ENCODE results near the gene ACOX3. TPM values are rescaled to one million over a fixed set of nuclear protein-coding genes. Genes with fewer than 3 reads are reported as not detected.

The ACOX3 gene
- total RNA-seq, 1 experiment from 2014 or later, result 12.2 TPM

GRCh38 chr4:8419222-8420041 lies 21.1 kb downstream of the ACOX3 start:
- no peaks in the 10 kb centered on the region for H3K9me2 ChIP-seq (replicated peaks; ENCODE audit: low read length)
- no peak for ATAC-seq
- intact Hi-C loops (cut with micrococcal nuclease), result no loop called here
- no peak for DNase-seq
- no peaks in the 10 kb centered on the region for H4K20me1 ChIP-seq (ENCODE audit: low read length)
- ChIA-PET POLR2A (ENCODE audit: unreplicated experiment) (no interaction called here), CTCF (interaction anchor here (0.5 kb wide), 1 partner anchor 9 kb away, joined by 5 read pairs; no protein-coding TSS in a partner anchor)
- H3F3A ChIP-seq (ENCODE audit: low read length, unreplicated experiment), result no peaks in the 10 kb centered on the region
- H3K9ac ChIP-seq (ENCODE audit: low read length), result no peak overlapping the region
- no peaks in the 10 kb centered on the region for H3K9me3 ChIP-seq (ENCODE audit: low read length)
- TF ChIP-seq EZH2phosphoT487 (IDR thresholded peaks at IDR 0.05; ENCODE audit: borderline replicate concordance, low read length) (no peak), CTCF (conservative IDR thresholded peaks at IDR 0.05; ENCODE audit: low read depth, low read length) (no peak), EZH2 (IDR thresholded peaks at IDR 0.05; ENCODE audit: low read length, unreplicated experiment) (no peak)
- H3K4me1 ChIP-seq (ENCODE audit: insufficient read depth, low read length), result peaks cover 10% of the 10 kb centered on the region
- BruUV-seq (replicated peaks), result no TSS peak
- no peaks in the 10 kb centered on the region for H3K27me3 ChIP-seq (ENCODE audit: low read length)
- no peaks in the 10 kb centered on the region; the same call in 1 of the 2 replicates for H3K79me2 ChIP-seq (ENCODE audit: low read length)
- no peak overlapping the region for H3K4me3 ChIP-seq (ENCODE audit: low read length)
- no peak overlapping the region for H2AFZ ChIP-seq (ENCODE audit: low read length)
- H3K4me2 ChIP-seq (ENCODE audit: low read length), result no peak overlapping the region
- no peaks in the 10 kb centered on the region for H3K36me3 ChIP-seq (ENCODE audit: low read depth, low read length)
- no peak overlapping the region for H3K27ac ChIP-seq (ENCODE audit: low read length)

- CTCF ChIA-PET, result no interaction called here
Observed at GRCh38 chr4:8417071-8417614, 23.4 kb downstream of the ACOX3 start.

More at GRCh38 chr4:8417071-8417614, 23.4 kb downstream of the ACOX3 start:
- Histone ChIP-seq H2AFZ (ENCODE audit: low read length) (no peak overlapping the region), H3K4me2 (ENCODE audit: low read length) (no peak overlapping the region), H3K4me1 (ENCODE audit: insufficient read depth, low read length) (peaks cover 5% of the 10 kb centered on the region; the same call in 1 of the 2 replicates), H3K27me3 (ENCODE audit: low read length) (no peaks in the 10 kb centered on the region), H3K4me3 (ENCODE audit: low read length) (no peak overlapping the region), H3K9me3 (ENCODE audit: low read length) (no peaks in the 10 kb centered on the region), H3K9me2 (replicated peaks; ENCODE audit: low read length) (no peaks in the 10 kb centered on the region), H3K79me2 (ENCODE audit: low read length) (no peaks in the 10 kb centered on the region; the same call in 1 of the 2 replicates), H3K27ac (ENCODE audit: low read length) (no peak overlapping the region), H3K36me3 (ENCODE audit: low read depth, low read length) (no peaks in the 10 kb centered on the region), H3F3A (ENCODE audit: low read length, unreplicated experiment) (no peaks in the 10 kb centered on the region), H4K20me1 (ENCODE audit: low read length) (no peaks in the 10 kb centered on the region), H3K9ac (ENCODE audit: low read length) (no peak overlapping the region)
- POLR2A ChIA-PET (ENCODE audit: unreplicated experiment), result no interaction called here
- ATAC-seq (no peak), DNase-seq (no peak)
- TF ChIP-seq EZH2phosphoT487 (IDR thresholded peaks at IDR 0.05; ENCODE audit: borderline replicate concordance, low read length) (no peak), CTCF (conservative IDR thresholded peaks at IDR 0.05; ENCODE audit: low read depth, low read length) (no peak), EZH2 (IDR thresholded peaks at IDR 0.05; ENCODE audit: low read length, unreplicated experiment) (no peak)
- intact Hi-C loops (cut with micrococcal nuclease), result no loop called here
- BruUV-seq (replicated peaks), result no TSS peak
